22Rv1 (cell line): ENCODE data around the gene FBXW8.

Experiments used
- ZFX ChIP-seq: fragments of 450-650 bp; IDR thresholded peaks from 2 replicates; pipeline ENCODE4 v1.6.1; 2017; ENCODE audit warnings: antibody characterized with exemption, borderline replicate concordance
- TF ChIP-seq, protein P1 (sequence below): fragments of 450-650 bp; IDR thresholded peaks from 2 replicates; pipeline ENCODE4 v1.5.1; 2017; ENCODE audit warnings: mild to moderate bottlenecking

DNA sequence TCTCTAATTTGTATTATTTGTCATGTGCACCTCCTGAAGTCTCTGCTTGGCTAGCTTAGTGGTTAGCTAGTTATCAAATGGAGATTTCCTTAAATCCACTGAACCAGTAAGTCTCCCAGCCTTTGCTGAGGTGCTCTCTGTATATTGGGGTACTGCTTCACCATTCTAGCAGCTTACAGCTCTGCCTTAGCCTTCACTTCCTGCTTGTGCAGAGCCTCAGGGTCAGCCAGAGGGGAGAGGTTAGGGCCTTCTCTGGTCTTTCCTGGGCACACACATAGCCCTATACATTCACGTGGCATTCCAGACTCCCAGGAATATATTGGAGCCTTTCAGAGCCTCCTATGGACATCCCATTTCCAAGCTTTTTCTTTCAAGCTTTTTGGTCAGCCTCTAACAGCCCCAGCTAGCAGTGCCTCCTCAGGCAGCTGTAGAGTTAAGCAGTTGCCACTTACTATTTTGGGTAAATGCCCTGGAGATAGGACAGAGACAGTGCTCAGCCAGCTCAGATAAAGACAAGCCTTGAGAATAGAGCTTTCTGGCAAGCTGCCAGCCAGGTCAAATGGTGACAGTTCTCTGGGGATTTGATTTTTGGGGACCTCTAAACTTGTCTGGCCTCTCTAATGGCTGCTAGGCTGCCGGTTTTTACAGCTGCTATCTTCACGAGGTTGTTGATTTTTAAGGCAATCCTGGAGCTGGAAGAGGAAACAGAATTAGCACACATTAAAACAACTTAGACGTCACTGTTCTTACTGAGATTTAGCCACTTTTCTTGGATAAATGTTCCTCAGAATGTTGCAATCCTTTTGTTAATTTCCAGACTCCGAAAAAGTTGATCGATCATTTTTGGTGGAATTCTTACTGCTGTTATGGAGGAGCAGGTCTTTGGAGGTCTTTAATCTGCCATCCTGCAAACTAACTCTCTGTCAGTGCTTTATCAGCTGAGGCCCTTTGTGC is 32.9 kb downstream of the FBXW8 start:
- TF ChIP-seq, protein P1, sequence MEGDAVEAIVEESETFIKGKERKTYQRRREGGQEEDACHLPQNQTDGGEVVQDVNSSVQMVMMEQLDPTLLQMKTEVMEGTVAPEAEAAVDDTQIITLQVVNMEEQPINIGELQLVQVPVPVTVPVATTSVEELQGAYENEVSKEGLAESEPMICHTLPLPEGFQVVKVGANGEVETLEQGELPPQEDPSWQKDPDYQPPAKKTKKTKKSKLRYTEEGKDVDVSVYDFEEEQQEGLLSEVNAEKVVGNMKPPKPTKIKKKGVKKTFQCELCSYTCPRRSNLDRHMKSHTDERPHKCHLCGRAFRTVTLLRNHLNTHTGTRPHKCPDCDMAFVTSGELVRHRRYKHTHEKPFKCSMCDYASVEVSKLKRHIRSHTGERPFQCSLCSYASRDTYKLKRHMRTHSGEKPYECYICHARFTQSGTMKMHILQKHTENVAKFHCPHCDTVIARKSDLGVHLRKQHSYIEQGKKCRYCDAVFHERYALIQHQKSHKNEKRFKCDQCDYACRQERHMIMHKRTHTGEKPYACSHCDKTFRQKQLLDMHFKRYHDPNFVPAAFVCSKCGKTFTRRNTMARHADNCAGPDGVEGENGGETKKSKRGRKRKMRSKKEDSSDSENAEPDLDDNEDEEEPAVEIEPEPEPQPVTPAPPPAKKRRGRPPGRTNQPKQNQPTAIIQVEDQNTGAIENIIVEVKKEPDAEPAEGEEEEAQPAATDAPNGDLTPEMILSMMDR = no peak
- TF ChIP-seq ZFX = no peak
